VCaP (cell line): Measurements from ENCODE around the gene TRIM32.

Source experiments
- H3K27ac ChIP-seq: fragments of 450-650 bp; 2 replicates; pipeline ENCODE4 v1.5.1; 2017
- CTCF ChIP-seq: fragments of 450-650 bp; conservative IDR thresholded peaks from 2 replicates; pipeline ENCODE4 v1.5.1; 2017; ENCODE audit warnings: mild to moderate bottlenecking, moderate library complexity

TRIM32 gene

GRCh38 chr9:116700882-116701865 lies 14.1 kb downstream of the TRIM32 start:
- TF ChIP-seq CTCF = no peak
- peak overlapping the region; percentile 62 for H3K27ac ChIP-seq

- TF ChIP-seq CTCF = no peak
- peak overlapping the region; percentile 62 for H3K27ac ChIP-seq
Observed at GRCh38 chr9:116701940-116702642, 15.0 kb downstream of the TRIM32 start.

GRCh38 chr9:116703634-116704033 lies 16.5 kb downstream of the TRIM32 start:
- H3K27ac ChIP-seq = no peak overlapping the region
- no peak for TF ChIP-seq CTCF

- TF ChIP-seq CTCF = no peak
- H3K27ac ChIP-seq = peak overlapping the region; percentile 57; the same call in 1 of the 2 replicates
Observed at GRCh38 chr9:116704470-116704869, 17.4 kb downstream of the TRIM32 start.

GRCh38 chr9:116705531-116705930 lies 18.4 kb downstream of the TRIM32 start:
- peak overlapping the region; percentile 57 for H3K27ac ChIP-seq
- no peak for TF ChIP-seq CTCF

GRCh38 chr9:116706310-116707290 lies 19.5 kb downstream of the TRIM32 start:
- TF ChIP-seq CTCF = no peak
- peak overlapping the region; percentile 57 for H3K27ac ChIP-seq
